ENCODE data around the gene CLIC4.
"Not testable (repeated sequence)": the region's sequence is repeated elsewhere in the genome, so short reads cannot be mapped to it uniquely, and the experiment has no call there.

The CLIC4 gene

GRCh38 chr1:24749252-24749651 is 4.0 kb downstream of the CLIC4 start:
- DNase-seq: no peak
- Histone ChIP-seq H3K27ac (no peak overlapping the region), H3K36me3 (replicated peaks) (peaks cover 10% of the 10 kb centered on the region), H3K4me3 (ENCODE audit: low read depth, low read length) (no peak overlapping the region), H3K27me3 (replicated peaks) (no peaks in the 10 kb centered on the region)
- no peak for TF ChIP-seq CTCF (IDR thresholded peaks at IDR 0.05; ENCODE audit: low read depth, low read length, missing control alignments)
- in situ Hi-C loops (cut with HindIII; ENCODE audit: low pct_ligation_motif_present, low sequenced_read_pairs): no loop called here

GRCh38 chr1:24749886-24750285 is 4.6 kb downstream of the CLIC4 start:
- Histone ChIP-seq H3K4me3 (ENCODE audit: low read depth, low read length) (no peak overlapping the region), H3K36me3 (replicated peaks) (peaks cover 10% of the 10 kb centered on the region), H3K27me3 (replicated peaks) (no peaks in the 10 kb centered on the region), H3K27ac (no peak overlapping the region)
- in situ Hi-C loops (cut with HindIII; ENCODE audit: low pct_ligation_motif_present, low sequenced_read_pairs): no loop called here
- no peak for TF ChIP-seq CTCF (IDR thresholded peaks at IDR 0.05; ENCODE audit: low read depth, low read length, missing control alignments)
- DNase-seq: no peak

DNA sequence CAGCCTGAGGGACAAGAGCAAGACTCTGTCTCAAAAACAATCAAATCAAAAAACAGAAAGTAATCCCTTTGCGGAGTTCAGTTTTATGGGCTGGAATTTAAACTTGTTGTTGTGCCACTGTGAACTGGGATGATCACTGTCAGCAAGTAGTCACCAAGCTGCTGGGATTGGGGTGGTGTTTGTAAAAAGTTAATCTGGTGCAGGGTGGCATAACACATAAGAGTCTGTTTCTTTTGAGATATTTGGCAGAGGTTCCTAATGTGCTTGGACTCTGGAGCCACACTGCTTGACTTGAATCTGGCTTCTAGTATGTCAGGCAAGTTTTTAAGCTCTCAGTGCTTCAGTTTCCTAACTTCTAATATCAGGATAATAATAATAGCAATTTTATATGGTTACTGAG is 6.6 kb downstream of the CLIC4 start:
- no peak for DNase-seq
- Histone ChIP-seq H3K36me3 (replicated peaks) (peaks cover 4% of the 10 kb centered on the region), H3K27me3 (replicated peaks) (no peaks in the 10 kb centered on the region), H3K4me3 (ENCODE audit: low read depth, low read length) (no peak overlapping the region), H3K27ac (no peak overlapping the region)
- no peak for TF ChIP-seq CTCF (IDR thresholded peaks at IDR 0.05; ENCODE audit: low read depth, low read length, missing control alignments)
- in situ Hi-C loops (cut with HindIII; ENCODE audit: low pct_ligation_motif_present, low sequenced_read_pairs): no loop called here

GRCh38 chr1:24752305-24752704 is 7.1 kb downstream of the CLIC4 start:
- in situ Hi-C loops (cut with HindIII; ENCODE audit: low pct_ligation_motif_present, low sequenced_read_pairs): no loop called here
- H3K27me3 ChIP-seq (replicated peaks): no peaks in the 10 kb centered on the region
- no peak for DNase-seq
- no peak overlapping the region for H3K4me3 ChIP-seq (ENCODE audit: low read depth, low read length)
- no peak for TF ChIP-seq CTCF (IDR thresholded peaks at IDR 0.05; ENCODE audit: low read depth, low read length, missing control alignments)
- no peak overlapping the region for H3K27ac ChIP-seq
- H3K36me3 ChIP-seq (replicated peaks): peaks cover 4% of the 10 kb centered on the region

- DNase-seq: peak; percentile 32
- in situ Hi-C loops (cut with HindIII; ENCODE audit: low pct_ligation_motif_present, low sequenced_read_pairs): no loop called here
- TF ChIP-seq CTCF (IDR thresholded peaks at IDR 0.05; ENCODE audit: low read depth, low read length, missing control alignments): no peak
- Histone ChIP-seq H3K27ac (peak overlapping the region; percentile 8), H3K27me3 (replicated peaks) (no peaks in the 10 kb centered on the region), H3K4me3 (ENCODE audit: low read depth, low read length) (no peak overlapping the region), H3K36me3 (replicated peaks) (peaks cover 4% of the 10 kb centered on the region)
These were observed 9.0 kb downstream of the CLIC4 start for GRCh38 chr1:24754229-24754628.

- H3K36me3 ChIP-seq (replicated peaks); H3K4me3 ChIP-seq (ENCODE audit: low read depth, low read length); in situ Hi-C loops (cut with HindIII; ENCODE audit: low pct_ligation_motif_present, low sequenced_read_pairs); H3K27me3 ChIP-seq (replicated peaks); H3K27ac ChIP-seq; DNase-seq: not testable (repeated sequence)
These were observed 10.1 kb downstream of the CLIC4 start for GRCh38 chr1:24755323-24755722.

Data from brain microvascular endothelial cell (primary cell).